HEK293T (cell line): ENCODE results near the gene TNIP2.

Experiments
- ARNT ChIP-seq: fragments of 450-650 bp; IDR thresholded peaks from 2 replicates; pipeline ENCODE4 v1.6.1; 2017; ENCODE audit warnings: mild to moderate bottlenecking
- BHLHE40 ChIP-seq: fragments of 450-650 bp; IDR thresholded peaks from 2 replicates; pipeline ENCODE4 v1.6.1; 2016; ENCODE audit warnings: mild to moderate bottlenecking, moderate library complexity, borderline replicate concordance
- CTBP1 ChIP-seq: fragments of 450-650 bp; IDR thresholded peaks from 2 replicates; pipeline ENCODE4 v1.6.1; 2016; ENCODE audit warnings: borderline replicate concordance
- ELF4 ChIP-seq: fragments of 450-650 bp; IDR thresholded peaks from 2 replicates; pipeline ENCODE4 v1.6.1; 2017; ENCODE audit warnings: antibody characterized with exemption
- FOXA1 ChIP-seq: fragments of 450-650 bp; IDR thresholded peaks from 2 replicates; pipeline ENCODE4 v1.6.1; 2016; ENCODE audit warnings: mild to moderate bottlenecking
- FOXK2 ChIP-seq: fragments of 450-650 bp; IDR thresholded peaks from 2 replicates; pipeline ENCODE4 v1.6.1; 2016; ENCODE audit warnings: mild to moderate bottlenecking
- FOXM1 ChIP-seq: fragments of 450-650 bp; IDR thresholded peaks from 2 replicates; pipeline ENCODE4 v1.6.1; 2017; ENCODE audit warnings: mild to moderate bottlenecking, borderline replicate concordance
- HDGF ChIP-seq: fragments of 450-650 bp; IDR thresholded peaks from 2 replicates; pipeline ENCODE4 v1.6.1; 2017; ENCODE audit warnings: antibody characterized with exemption, borderline replicate concordance
- L3MBTL2 ChIP-seq: fragments of 450-650 bp; conservative IDR thresholded peaks from 2 replicates; pipeline ENCODE4 v1.6.1; 2016; ENCODE audit warnings: mild to moderate bottlenecking
- LEF1 ChIP-seq: fragments of 450-650 bp; IDR thresholded peaks from 2 replicates; pipeline ENCODE4 v1.6.1; 2017; ENCODE audit warnings: mild to moderate bottlenecking, borderline replicate concordance
- SP1 ChIP-seq: fragments of 450-650 bp; IDR thresholded peaks from 2 replicates; pipeline ENCODE4 v1.6.1; 2017
- SUZ12 ChIP-seq: fragments of 450-650 bp; IDR thresholded peaks from 2 replicates; pipeline ENCODE4 v1.6.1; 2016; ENCODE audit warnings: mild to moderate bottlenecking
- TARDBP ChIP-seq: fragments of 450-650 bp; IDR thresholded peaks from 2 replicates; pipeline ENCODE4 v1.6.1; 2016
- ZNF384 ChIP-seq: fragments of 450-650 bp; IDR thresholded peaks from 2 replicates; pipeline ENCODE4 v1.6.1; 2016

- no peak for TF ChIP-seq ELF4
- no peak for TF ChIP-seq LEF1
- TF ChIP-seq SUZ12, result no peak
- TF ChIP-seq ARNT, result no peak
- no peak for TF ChIP-seq FOXM1
- TF ChIP-seq CTBP1, result no peak
- no peak for TF ChIP-seq HDGF
- TF ChIP-seq FOXK2, result no peak
- TF ChIP-seq SP1, result no peak
- TF ChIP-seq BHLHE40, result no peak
- TF ChIP-seq L3MBTL2, result no peak
- TF ChIP-seq TARDBP, result no peak
- no peak for TF ChIP-seq ZNF384
- no peak for TF ChIP-seq FOXA1
Observed at GRCh38 chr4:2712261-2712842, 43.8 kb downstream of the TNIP2 start.
